Measurements from ENCODE around the gene CNTNAP2.

- no peak for TF ChIP-seq LEF1 (IDR thresholded peaks at IDR 0.05; ENCODE audit: borderline replicate concordance)
- TF ChIP-seq FOXA1 (IDR thresholded peaks at IDR 0.05): no peak
- TF ChIP-seq ARNT (IDR thresholded peaks at IDR 0.05): no peak
- TF ChIP-seq SUZ12 (IDR thresholded peaks at IDR 0.05): no peak
- no peak for TF ChIP-seq SP1 (IDR thresholded peaks at IDR 0.05)
- TF ChIP-seq PKNOX1 (IDR thresholded peaks at IDR 0.05): no peak
- TF ChIP-seq BHLHE40 (IDR thresholded peaks at IDR 0.05; ENCODE audit: borderline replicate concordance): no peak
- TF ChIP-seq NFRKB (IDR thresholded peaks at IDR 0.05): no peak
- no peak for TF ChIP-seq CTBP1 (IDR thresholded peaks at IDR 0.05; ENCODE audit: borderline replicate concordance)
- TF ChIP-seq ELF4 (IDR thresholded peaks at IDR 0.05): no peak
- no peak for TF ChIP-seq ZNF384 (IDR thresholded peaks at IDR 0.05)
- TF ChIP-seq FOXM1 (IDR thresholded peaks at IDR 0.05; ENCODE audit: borderline replicate concordance): no peak
- TF ChIP-seq FOXK2 (IDR thresholded peaks at IDR 0.05): no peak
- TF ChIP-seq L3MBTL2 (conservative IDR thresholded peaks at IDR 0.05): no peak
Observed at GRCh38 chr7:146449625-146450024, 333.0 kb downstream of the CNTNAP2 start.
